ENCODE measurements around the gene MRI1. TPM values are rescaled to one million over a fixed set of nuclear protein-coding genes. Genes with fewer than 3 reads are reported as not detected.
A peak's percentile ranks its signal among the peaks of the same experiment; 100 is the strongest.
"Not testable (repeated sequence)": the region's sequence is repeated elsewhere in the genome, so short reads cannot be mapped to it uniquely, and the experiment has no call there.

MRI1 gene
- total RNA-seq, 1 donor, result 33.7 TPM

- H3K27ac ChIP-seq (ENCODE audit: low read depth, low read length), result no peak overlapping the region
- no peak overlapping the region for H3K4me3 ChIP-seq (ENCODE audit: insufficient read depth, low read length)
- no peak for DNase-seq (ENCODE audit: insufficient read length, low spot score, missing footprints)
- TF ChIP-seq, protein P1, sequence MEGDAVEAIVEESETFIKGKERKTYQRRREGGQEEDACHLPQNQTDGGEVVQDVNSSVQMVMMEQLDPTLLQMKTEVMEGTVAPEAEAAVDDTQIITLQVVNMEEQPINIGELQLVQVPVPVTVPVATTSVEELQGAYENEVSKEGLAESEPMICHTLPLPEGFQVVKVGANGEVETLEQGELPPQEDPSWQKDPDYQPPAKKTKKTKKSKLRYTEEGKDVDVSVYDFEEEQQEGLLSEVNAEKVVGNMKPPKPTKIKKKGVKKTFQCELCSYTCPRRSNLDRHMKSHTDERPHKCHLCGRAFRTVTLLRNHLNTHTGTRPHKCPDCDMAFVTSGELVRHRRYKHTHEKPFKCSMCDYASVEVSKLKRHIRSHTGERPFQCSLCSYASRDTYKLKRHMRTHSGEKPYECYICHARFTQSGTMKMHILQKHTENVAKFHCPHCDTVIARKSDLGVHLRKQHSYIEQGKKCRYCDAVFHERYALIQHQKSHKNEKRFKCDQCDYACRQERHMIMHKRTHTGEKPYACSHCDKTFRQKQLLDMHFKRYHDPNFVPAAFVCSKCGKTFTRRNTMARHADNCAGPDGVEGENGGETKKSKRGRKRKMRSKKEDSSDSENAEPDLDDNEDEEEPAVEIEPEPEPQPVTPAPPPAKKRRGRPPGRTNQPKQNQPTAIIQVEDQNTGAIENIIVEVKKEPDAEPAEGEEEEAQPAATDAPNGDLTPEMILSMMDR (IDR thresholded peaks at IDR 0.05; ENCODE audit: extremely low read depth, low read depth, low read length), result no peak
- H3K4me2 ChIP-seq (ENCODE audit: insufficient read depth, low read length), result no peak overlapping the region
- peaks cover 9% of the 10 kb centered on the region for H3K36me3 ChIP-seq (ENCODE audit: insufficient read depth, low read length)
- H3K4me1 ChIP-seq (ENCODE audit: insufficient read depth, low read length), result peaks cover 35% of the 10 kb centered on the region
- H3K27me3 ChIP-seq (ENCODE audit: insufficient read depth, low read length), result no peaks in the 10 kb centered on the region
- no peaks in the 10 kb centered on the region for H4K20me1 ChIP-seq (ENCODE audit: insufficient read depth, low read length)
- no peaks in the 10 kb centered on the region for H3K9me3 ChIP-seq (ENCODE audit: low read depth, low read length)
- no peak overlapping the region for H2AFZ ChIP-seq (ENCODE audit: low read length)
- no peaks in the 10 kb centered on the region for H3K79me2 ChIP-seq (ENCODE audit: insufficient read depth, low read length)
Measured at GRCh38 chr19:13783565-13784500, 19.5 kb downstream of the MRI1 start.

DNA sequence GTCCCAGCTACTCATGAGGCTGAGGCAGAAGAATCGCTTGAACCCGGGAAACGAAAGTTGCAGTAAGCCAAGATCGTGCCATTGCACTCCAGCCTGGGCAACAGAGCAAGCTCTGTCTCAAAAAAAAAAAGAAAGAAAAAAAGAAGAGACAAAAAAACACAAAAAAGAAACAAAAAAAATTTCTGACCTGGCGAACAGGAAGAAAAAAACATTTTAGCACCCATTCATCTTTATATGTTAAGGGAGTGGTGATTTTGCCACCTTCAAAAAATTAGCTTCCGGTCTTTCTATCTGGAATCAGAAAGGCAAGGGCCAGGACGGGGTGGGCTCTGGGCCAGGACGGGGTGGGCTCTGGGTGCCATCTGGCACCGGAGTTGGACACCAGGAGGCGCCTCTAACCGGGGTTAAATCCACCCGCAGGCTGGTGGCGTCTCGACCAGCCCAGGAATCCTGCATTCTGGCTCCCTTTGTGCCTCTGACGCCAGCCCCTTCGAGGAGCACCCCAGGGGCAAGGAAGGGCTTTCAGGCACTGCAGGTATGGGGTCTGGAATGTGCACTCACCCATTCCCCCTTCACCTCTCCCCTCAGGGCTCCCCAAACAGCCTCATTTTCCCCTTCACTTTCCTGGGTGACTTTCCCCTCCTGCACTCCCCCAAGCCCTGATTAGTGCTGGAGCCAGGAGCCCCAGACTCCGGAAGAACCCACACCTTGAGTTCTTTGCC lies 20.6 kb downstream of the MRI1 start:
- Histone ChIP-seq H2AFZ (ENCODE audit: low read length) (peak overlapping the region; percentile 81), H3K27ac (ENCODE audit: low read depth, low read length) (peak overlapping the region; percentile 61), H3K36me3 (ENCODE audit: insufficient read depth, low read length) (peaks cover under 1% of the 10 kb centered on the region), H4K20me1 (ENCODE audit: insufficient read depth, low read length) (no peaks in the 10 kb centered on the region), H3K9me3 (ENCODE audit: low read depth, low read length) (no peaks in the 10 kb centered on the region), H3K4me3 (ENCODE audit: insufficient read depth, low read length) (peak overlapping the region; percentile 3), H3K4me1 (ENCODE audit: insufficient read depth, low read length) (peaks cover 38% of the 10 kb centered on the region), H3K79me2 (ENCODE audit: insufficient read depth, low read length) (no peaks in the 10 kb centered on the region), H3K27me3 (ENCODE audit: insufficient read depth, low read length) (no peaks in the 10 kb centered on the region), H3K4me2 (ENCODE audit: insufficient read depth, low read length) (peak overlapping the region; percentile 62)
- peak; percentile 82 for DNase-seq (ENCODE audit: insufficient read length, low spot score, missing footprints)
- TF ChIP-seq, protein P1 (IDR thresholded peaks at IDR 0.05; ENCODE audit: extremely low read depth, low read depth, low read length), result peak; percentile 65

GRCh38 chr19:13788991-13789390 lies 24.7 kb downstream of the MRI1 start:
- Histone ChIP-seq H3K4me2 (ENCODE audit: insufficient read depth, low read length) (peak overlapping the region; percentile 40), H2AFZ (ENCODE audit: low read length) (peak overlapping the region; percentile 42), H3K27me3 (ENCODE audit: insufficient read depth, low read length) (no peaks in the 10 kb centered on the region), H4K20me1 (ENCODE audit: insufficient read depth, low read length) (no peaks in the 10 kb centered on the region), H3K4me3 (ENCODE audit: insufficient read depth, low read length) (no peak overlapping the region), H3K9me3 (ENCODE audit: low read depth, low read length) (no peaks in the 10 kb centered on the region), H3K36me3 (ENCODE audit: insufficient read depth, low read length) (no peaks in the 10 kb centered on the region), H3K4me1 (ENCODE audit: insufficient read depth, low read length) (peaks cover 31% of the 10 kb centered on the region), H3K79me2 (ENCODE audit: insufficient read depth, low read length) (no peaks in the 10 kb centered on the region), H3K27ac (ENCODE audit: low read depth, low read length) (peak overlapping the region; percentile 98)
- TF ChIP-seq, protein P1 (IDR thresholded peaks at IDR 0.05; ENCODE audit: extremely low read depth, low read depth, low read length), result no peak
- peak; percentile 87 for DNase-seq (ENCODE audit: insufficient read length, low spot score, missing footprints)

GRCh38 chr19:13790354-13790753 lies 26.0 kb downstream of the MRI1 start:
- no peak overlapping the region for H3K4me3 ChIP-seq (ENCODE audit: insufficient read depth, low read length)
- H2AFZ ChIP-seq (ENCODE audit: low read length), result no peak overlapping the region
- H3K79me2 ChIP-seq (ENCODE audit: insufficient read depth, low read length), result peaks cover under 1% of the 10 kb centered on the region
- H3K27ac ChIP-seq (ENCODE audit: low read depth, low read length), result peak overlapping the region; percentile 24
- no peaks in the 10 kb centered on the region for H3K27me3 ChIP-seq (ENCODE audit: insufficient read depth, low read length)
- H3K36me3 ChIP-seq (ENCODE audit: insufficient read depth, low read length), result no peaks in the 10 kb centered on the region
- H4K20me1 ChIP-seq (ENCODE audit: insufficient read depth, low read length), result no peaks in the 10 kb centered on the region
- H3K4me2 ChIP-seq (ENCODE audit: insufficient read depth, low read length), result no peak overlapping the region
- peak; percentile 75 for DNase-seq (ENCODE audit: insufficient read length, low spot score, missing footprints)
- H3K9me3 ChIP-seq (ENCODE audit: low read depth, low read length), result no peaks in the 10 kb centered on the region
- TF ChIP-seq, protein P1 (IDR thresholded peaks at IDR 0.05; ENCODE audit: extremely low read depth, low read depth, low read length), result no peak
- H3K4me1 ChIP-seq (ENCODE audit: insufficient read depth, low read length), result peaks cover 34% of the 10 kb centered on the region

GRCh38 chr19:13793317-13793716 lies 29.0 kb downstream of the MRI1 start:
- H2AFZ ChIP-seq (ENCODE audit: low read length); H3K4me2 ChIP-seq (ENCODE audit: insufficient read depth, low read length); H3K36me3 ChIP-seq (ENCODE audit: insufficient read depth, low read length); H3K4me3 ChIP-seq (ENCODE audit: insufficient read depth, low read length); H3K27me3 ChIP-seq (ENCODE audit: insufficient read depth, low read length); H3K9me3 ChIP-seq (ENCODE audit: low read depth, low read length); DNase-seq (ENCODE audit: insufficient read length, low spot score, missing footprints); H3K27ac ChIP-seq (ENCODE audit: low read depth, low read length); H4K20me1 ChIP-seq (ENCODE audit: insufficient read depth, low read length): not testable (repeated sequence)
- Histone ChIP-seq H3K79me2 (ENCODE audit: insufficient read depth, low read length) (peaks cover 14% of the 10 kb centered on the region), H3K4me1 (ENCODE audit: insufficient read depth, low read length) (peaks cover 43% of the 10 kb centered on the region)
